ENCODE data around the gene RIMS1. TPM values are rescaled to one million over a fixed set of nuclear protein-coding genes. Genes with fewer than 3 reads are reported as not detected.

RIMS1 gene
- total RNA-seq, 4 donors from 2014 or later = 0.10 to 1.4 (median 1.1) TPM; not detected in 1

- intact Hi-C loops (cut with DNase I; ENCODE audit: low total_unique reads) (no loop called here), in situ Hi-C loops (cut with MboI; ENCODE audit: low sequenced_read_pairs in 4 of 4) (no loop called here)
- TF ChIP-seq POLR2A (IDR thresholded peaks at IDR 0.05) (no peak), CTCF (IDR thresholded peaks at IDR 0.05 in 4 of 5, conservative IDR thresholded peaks at IDR 0.05 in 1 of 5) (no peak)
- Histone ChIP-seq H3K4me3 (no peak overlapping the region), H3K36me3 (no peaks in the 10 kb centered on the region), H3K27me3 (no peaks in the 10 kb centered on the region), H3K9me3 (no peaks in the 10 kb centered on the region), H3K27ac (no peak overlapping the region), H3K4me1 (no peaks in the 10 kb centered on the region)
- DNase-seq = no peak
- no peak for ATAC-seq
These were observed 79.1 kb downstream of the RIMS1 start for GRCh38 chr6:71965404-71965803.

GRCh38 chr6:71967436-71967835 is 81.1 kb downstream of the RIMS1 start:
- H3K4me1 ChIP-seq = no peaks in the 10 kb centered on the region
- in situ Hi-C loops (cut with MboI; ENCODE audit: low sequenced_read_pairs in 4 of 4) = no loop called here
- H3K36me3 ChIP-seq = no peaks in the 10 kb centered on the region
- no peak overlapping the region for H3K27ac ChIP-seq
- H3K9me3 ChIP-seq = no peaks in the 10 kb centered on the region
- ATAC-seq = no peak
- intact Hi-C loops (cut with DNase I; ENCODE audit: low total_unique reads) = no loop called here
- DNase-seq = no peak
- H3K4me3 ChIP-seq = no peak overlapping the region
- TF ChIP-seq CTCF (IDR thresholded peaks at IDR 0.05 in 4 of 5, conservative IDR thresholded peaks at IDR 0.05 in 1 of 5) = no peak
- TF ChIP-seq POLR2A (IDR thresholded peaks at IDR 0.05) = no peak
- H3K27me3 ChIP-seq = no peaks in the 10 kb centered on the region

GRCh38 chr6:71977884-71978283 is 91.5 kb downstream of the RIMS1 start:
- in situ Hi-C loops (cut with MboI; ENCODE audit: low sequenced_read_pairs in 4 of 4) (no loop called here), intact Hi-C loops (cut with DNase I; ENCODE audit: low total_unique reads) (no loop called here)
- H3K36me3 ChIP-seq = no peaks in the 10 kb centered on the region
- ATAC-seq = no peak
- no peak for DNase-seq
- no peaks in the 10 kb centered on the region for H3K4me1 ChIP-seq
- no peaks in the 10 kb centered on the region for H3K9me3 ChIP-seq
- H3K4me3 ChIP-seq = no peak overlapping the region
- no peaks in the 10 kb centered on the region for H3K27me3 ChIP-seq
- TF ChIP-seq CTCF (IDR thresholded peaks at IDR 0.05 in 4 of 5, conservative IDR thresholded peaks at IDR 0.05 in 1 of 5) (no peak), POLR2A (IDR thresholded peaks at IDR 0.05) (no peak)
- H3K27ac ChIP-seq = no peak overlapping the region

- Histone ChIP-seq H3K27me3 (no peaks in the 10 kb centered on the region), H3K4me3 (no peak overlapping the region), H3K27ac (no peak overlapping the region), H3K36me3 (no peaks in the 10 kb centered on the region), H3K9me3 (no peaks in the 10 kb centered on the region), H3K4me1 (no peaks in the 10 kb centered on the region)
- TF ChIP-seq POLR2A (IDR thresholded peaks at IDR 0.05) (no peak), CTCF (IDR thresholded peaks at IDR 0.05 in 4 of 5, conservative IDR thresholded peaks at IDR 0.05 in 1 of 5) (no peak)
- ATAC-seq = no peak
- DNase-seq = no peak
- in situ Hi-C loops (cut with MboI; ENCODE audit: low sequenced_read_pairs in 4 of 4) = no loop called here
- intact Hi-C loops (cut with DNase I; ENCODE audit: low total_unique reads) = no loop called here
These were observed 93.6 kb downstream of the RIMS1 start for GRCh38 chr6:71979911-71980310.

- Histone ChIP-seq H3K4me1 (no peaks in the 10 kb centered on the region), H3K4me3 (no peak overlapping the region), H3K27me3 (no peaks in the 10 kb centered on the region), H3K9me3 (no peaks in the 10 kb centered on the region), H3K27ac (no peak overlapping the region), H3K36me3 (no peaks in the 10 kb centered on the region)
- DNase-seq = no peak
- ATAC-seq = no peak
- in situ Hi-C loops (cut with MboI; ENCODE audit: low sequenced_read_pairs in 4 of 4) (no loop called here), intact Hi-C loops (cut with DNase I; ENCODE audit: low total_unique reads) (no loop called here)
- TF ChIP-seq CTCF (IDR thresholded peaks at IDR 0.05 in 4 of 5, conservative IDR thresholded peaks at IDR 0.05 in 1 of 5) = no peak
- no peak for TF ChIP-seq POLR2A (IDR thresholded peaks at IDR 0.05)
These were observed 96.0 kb downstream of the RIMS1 start for GRCh38 chr6:71982389-71982788.

Data from gastrocnemius medialis (tissue), 4 donors.